NCI-H1694 (cell line): ENCODE measurements around the gene CAPS2.
"Not testable (repeated sequence)": the region's sequence is repeated elsewhere in the genome, so short reads cannot be mapped to it uniquely, and the experiment has no call there.

Experiments
- DNase-seq: peaks from one replicate; lab custom pipeline; 2025; lab: John Stamatoyannopoulos, UW

CAPS2 gene

DNA sequence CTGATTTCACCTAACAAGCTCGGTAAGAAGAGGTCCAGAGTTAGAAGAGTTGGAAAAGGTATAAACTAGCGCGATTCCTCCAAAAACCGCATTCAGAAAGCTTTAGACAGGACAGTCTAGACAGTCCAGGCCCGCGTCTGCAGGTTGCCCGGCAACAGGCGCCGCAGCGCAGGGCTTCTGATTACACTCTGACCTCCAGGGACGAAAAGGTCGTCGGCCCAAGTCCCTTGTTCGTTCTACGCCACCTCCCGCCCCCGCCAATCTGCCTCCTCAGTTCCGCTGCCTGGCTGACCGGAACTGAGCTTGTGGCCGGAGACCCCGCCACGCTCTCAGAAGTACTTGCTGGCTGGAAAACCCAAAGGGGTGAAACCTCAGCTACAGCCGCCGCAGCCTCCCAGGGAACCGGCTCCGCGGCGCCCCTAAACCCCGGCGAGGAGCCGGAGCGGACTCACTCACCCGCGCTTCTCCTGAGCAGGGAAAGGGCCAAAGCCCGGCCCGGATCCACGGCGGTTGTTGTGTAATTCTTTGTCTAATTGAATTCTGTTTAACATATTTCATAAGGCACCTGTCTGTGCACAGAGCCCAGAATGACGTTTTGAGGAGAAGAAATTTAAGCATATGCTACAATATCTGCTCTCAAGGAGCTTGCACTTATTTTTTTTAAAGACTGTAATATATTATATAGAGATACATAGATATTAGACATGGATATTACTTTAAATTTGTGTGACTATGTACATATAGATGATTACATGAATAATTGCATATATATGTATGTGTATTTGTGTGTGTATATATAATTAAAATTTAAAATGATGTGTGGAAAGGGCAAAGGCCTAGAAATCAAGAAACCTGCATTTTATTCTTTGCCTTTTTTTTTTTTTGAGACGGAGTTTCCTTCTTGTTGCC lies at the start of gene CAPS2:
CAPS2 (minus strand) TSS at position 407 of the 909 bp plus-strand sequence. CDS start 3,826 bp downstream, outside the sequence.
- peak; percentile 7 for DNase-seq

DNA sequence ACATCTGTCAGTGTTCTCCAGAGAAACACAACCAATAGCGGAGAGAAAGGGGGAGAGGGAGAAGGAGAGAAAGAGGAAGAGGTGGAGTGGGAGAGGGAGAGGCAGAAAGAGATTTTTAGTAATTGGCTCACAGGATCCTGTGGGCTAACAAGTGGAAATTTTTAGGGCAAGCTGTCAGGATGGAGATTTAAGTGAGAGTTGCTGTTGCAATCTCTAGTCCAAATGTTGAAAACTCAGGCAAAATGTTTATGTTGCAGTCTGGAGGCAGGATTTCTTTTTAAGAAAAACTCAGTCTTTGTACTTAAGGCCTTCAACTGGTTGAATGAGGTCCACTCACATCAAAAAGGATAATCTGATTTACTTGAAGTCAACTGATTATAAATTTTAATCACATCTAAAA lies 48.2 kb upstream of the CAPS2 start:
- DNase-seq, result no peak

DNA sequence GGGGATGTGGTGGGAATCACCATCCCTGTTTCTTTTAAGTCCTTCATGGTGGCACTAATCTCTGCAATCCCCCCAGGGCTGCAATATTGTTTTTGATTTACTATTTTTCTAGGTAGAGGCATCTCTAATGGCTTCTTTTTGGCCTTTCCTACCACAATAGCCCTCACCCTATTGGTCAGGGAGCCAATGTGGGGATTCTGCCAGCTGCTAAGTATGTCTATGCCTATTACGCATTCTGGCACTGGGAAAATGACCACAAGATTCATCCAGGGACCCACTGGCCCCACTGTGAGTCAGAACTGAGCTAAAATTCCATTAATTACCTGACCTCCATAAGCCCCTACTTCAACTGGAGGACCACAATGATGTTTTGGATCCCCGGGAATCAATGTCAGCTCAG lies 44.8 kb upstream of the CAPS2 start:
- DNase-seq, result no peak

DNA sequence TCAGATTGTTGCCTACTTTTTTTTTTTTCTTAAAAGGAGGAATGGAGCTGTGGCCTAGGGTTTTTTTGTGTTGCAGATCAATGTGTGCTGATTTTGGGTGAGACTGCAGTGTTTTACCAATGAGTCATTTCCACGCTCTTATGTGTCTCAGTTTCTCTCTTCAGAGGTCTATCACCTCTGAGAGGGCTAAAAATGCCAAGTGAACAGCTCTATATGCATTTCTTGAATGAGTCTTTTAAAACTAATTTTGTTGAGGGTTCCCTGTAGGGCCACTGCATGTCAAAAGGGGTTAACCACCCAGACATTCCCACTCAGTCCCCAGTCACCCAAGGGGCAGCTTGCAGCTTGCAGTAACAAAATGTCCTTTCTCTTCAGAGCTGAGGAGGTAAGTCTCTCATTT lies 36.5 kb upstream of the CAPS2 start:
- no peak for DNase-seq

DNA sequence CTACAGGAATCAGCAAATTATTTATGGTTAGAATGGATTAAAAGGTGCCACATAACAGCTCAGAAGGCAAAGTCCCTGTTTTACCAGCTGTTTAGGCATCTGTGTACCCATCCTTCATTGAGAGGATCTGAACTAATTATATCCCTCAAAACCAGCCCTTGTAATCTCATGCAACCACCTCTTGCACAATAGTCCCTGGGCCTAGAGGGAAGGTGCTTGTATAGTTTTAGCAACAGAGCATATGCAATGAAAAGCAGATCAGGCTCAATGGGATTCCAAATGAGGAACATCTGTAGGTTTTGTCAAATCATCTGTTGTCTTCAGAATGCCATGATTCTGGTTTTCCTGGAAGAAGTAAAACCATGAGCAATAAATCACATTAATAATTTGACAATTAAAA lies 34.8 kb upstream of the CAPS2 start:
- no peak for DNase-seq

DNA sequence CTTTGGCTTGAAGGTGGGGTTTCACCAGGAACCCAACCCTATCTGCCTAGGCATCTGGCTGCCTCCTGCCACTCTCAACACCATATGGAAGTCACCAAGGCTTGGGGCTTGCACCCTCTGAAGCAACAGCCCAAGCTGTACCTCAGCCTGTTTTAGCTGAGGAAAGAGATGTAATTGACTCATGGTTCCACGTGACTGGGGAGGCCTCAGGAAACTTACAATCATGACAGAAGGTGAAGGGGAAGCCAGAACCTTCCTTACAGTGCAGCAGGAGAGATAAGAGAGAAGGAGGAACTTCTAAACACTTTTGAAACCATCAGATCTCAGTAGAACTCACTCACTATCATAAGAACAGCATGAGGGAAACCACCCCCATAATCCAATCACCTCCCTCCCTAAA lies 31.3 kb upstream of the CAPS2 start:
- DNase-seq, result no peak

DNA sequence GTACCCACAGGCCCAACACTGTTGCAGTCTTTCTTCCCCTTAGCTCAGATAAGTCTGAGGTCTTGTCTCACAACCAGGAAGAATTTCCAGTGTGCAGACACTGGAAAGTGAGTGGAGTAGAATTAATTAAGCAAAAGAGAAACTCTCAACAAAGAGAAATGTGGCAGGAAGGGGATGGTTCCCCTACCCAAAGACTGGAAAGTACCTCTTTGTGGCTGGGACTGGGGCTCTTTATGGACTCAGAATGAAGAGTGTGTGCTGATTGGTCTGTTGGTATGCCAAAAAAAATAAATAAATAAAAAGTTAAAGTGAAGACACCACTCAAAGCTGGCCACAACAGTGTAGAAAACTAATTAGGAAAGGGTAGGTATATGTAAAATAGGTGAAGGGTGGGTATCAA lies 30.8 kb upstream of the CAPS2 start:
- no peak for DNase-seq

DNA sequence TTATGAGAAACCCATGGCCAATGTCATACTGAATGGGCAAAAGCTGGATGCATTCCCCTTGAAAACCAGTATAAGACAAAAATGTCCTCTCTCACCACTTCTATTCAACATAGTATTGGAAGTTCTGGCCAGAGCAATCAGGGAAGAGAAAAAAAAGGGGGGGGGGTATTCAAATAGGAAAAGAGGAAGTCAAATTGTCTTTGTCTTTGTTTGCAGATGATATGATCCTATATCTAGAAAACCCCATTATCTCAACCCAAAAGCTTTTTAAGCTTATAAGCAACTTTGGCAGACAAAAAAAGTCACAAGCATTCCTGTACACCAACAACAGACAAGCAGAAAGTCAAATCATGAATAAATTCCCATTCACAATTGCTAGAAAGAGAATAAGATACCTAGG lies 23.9 kb upstream of the CAPS2 start:
- no peak for DNase-seq

DNA sequence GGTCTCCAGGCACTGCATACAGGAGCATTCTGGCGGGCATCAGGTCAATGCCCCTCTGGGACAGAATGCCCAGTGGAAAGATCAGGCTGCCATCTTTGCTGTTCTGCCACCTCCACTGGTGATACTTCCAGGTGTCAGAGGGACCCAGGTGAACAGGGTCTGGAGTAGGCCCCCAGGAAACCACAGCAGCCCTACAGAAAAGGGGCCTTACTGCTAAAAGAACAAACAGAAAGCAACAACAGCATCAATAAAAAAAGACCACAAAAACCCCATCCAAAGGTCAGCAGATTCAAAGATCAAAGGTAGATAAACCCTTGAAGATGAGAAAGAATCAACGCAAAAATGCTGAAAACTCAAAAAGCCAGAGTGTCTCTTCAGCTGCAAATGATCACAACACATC lies 20.3 kb upstream of the CAPS2 start:
- no peak for DNase-seq

DNA sequence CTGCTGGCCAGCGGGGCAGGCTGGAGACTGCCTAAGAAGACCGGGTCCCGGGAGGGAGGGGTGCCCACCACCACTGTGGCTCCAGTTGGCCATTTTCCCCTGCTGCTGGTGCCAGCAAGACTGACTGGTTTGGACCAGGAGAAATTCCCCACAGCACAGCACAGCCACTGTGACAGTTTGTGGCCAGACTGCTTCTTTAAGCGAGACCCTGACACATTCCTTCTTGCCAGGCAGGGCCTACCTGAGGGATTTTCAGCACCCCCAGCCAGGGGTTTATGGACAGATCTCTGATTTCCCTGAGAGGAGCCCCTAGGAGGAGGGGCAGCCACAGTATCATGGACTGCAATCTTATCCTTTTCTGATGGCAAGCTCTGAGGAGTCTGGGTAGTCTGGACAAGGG lies 19.8 kb upstream of the CAPS2 start:
- no peak for DNase-seq

DNA sequence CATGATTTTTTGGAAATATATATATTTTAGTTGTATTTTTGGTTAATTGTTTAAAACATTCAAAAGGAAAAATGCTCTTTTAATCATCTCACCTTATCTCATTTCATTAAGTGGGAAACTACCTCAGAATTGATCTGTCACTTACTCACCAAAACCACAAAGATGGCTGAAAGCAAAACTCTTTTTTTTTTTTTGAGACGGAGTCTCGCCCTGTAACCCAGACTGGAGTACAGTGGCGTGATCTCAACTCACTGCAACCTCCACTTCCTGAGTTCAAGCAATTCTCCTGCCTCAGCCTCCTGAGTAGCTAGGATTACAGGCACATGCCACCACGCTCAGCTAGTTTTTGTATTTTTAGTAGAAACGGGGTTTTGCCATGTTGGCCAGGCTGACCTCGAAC lies 16.1 kb upstream of the CAPS2 start:
- not testable (repeated sequence) for DNase-seq

DNA sequence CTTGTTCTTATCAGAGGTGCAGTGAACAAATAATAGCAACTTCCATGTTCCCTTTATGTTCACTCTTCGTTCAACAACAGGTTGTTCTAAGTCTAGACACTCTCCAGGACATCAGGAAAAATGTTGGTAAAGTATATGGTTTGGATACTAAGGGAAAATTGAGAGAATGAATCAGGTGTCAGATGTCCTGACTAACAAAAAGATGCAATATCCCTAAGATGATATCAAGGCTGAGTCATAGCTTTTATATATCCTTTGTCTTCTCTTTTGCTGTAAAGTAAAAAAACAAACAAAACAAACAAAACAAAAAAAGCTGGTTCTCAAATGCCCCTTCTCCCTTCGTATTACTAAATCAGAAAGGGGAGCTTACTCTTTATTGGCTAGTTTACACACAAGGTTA lies 15.4 kb upstream of the CAPS2 start:
- DNase-seq, result no peak

DNA sequence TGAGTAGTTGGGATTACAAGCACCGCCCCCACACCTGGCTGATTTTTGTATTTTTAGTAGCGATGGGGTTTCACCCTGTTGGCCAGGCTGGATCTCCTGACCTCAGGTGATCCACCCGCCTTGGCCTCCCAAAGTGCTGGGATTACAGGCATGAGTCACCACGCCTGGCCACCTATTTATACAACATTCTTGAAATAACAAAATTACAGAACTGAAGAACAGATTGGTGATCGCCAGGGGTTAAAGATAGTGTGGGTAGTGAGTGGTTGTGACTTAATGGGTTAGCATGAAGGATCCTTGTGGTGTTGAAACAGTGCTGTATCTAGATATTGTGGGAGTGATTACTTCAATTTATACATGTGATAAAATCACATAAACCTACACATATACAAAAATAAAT lies 11.7 kb upstream of the CAPS2 start:
- DNase-seq, result no peak

DNA sequence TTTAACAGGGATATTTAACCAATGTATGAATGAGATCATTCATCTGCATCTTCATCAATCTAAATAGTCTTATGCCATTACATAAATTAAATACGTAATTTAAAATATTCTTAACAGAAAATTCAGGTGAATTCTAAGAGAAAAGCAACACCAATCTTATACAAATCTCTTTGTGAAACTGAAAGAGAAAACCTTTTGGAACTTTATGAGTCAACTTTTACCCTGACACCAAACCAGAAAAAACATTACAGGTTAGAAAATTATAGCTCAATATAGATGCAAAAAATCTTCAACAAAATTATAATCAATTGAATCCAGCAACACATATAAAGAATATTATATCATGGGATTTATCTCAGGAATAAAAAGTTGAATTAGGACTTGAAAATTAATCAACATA lies 7.8 kb upstream of the CAPS2 start:
- DNase-seq, result no peak

DNA sequence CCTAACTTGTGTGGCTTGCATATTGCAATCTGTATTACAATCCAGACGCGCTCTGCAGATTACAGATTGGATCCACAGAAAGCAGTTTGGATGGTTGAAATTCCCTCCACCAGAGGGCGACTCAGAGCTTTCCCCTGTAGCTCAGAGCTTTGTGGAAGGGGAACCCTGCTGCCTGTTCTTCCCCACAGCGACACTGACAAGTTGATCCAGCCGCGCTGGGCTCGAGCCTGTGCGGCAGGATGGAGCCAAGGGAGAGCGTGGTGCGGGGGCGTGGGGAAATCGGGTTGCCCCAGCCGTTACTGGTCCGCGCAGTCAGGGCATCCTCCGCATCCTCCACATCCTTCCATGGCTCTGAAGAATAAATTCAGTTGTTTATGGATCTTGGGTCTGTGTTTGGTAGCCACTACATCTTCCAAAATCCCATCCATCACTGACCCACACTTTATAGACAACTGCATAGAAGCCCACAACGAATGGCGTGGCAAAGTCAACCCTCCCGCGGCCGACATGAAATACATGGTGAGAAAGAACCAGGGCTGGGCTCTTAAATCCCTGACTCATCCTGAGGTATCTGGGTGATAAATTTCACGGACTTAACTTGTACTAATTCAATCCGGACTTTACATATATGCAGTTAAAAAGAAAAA lies 4.4 kb upstream of the CAPS2 start, which contains the start of gene GLIPR1L1:
GLIPR1L1 (plus strand) TSS at position 287 of the 647 bp plus-strand sequence; CDS start at position 346, 59 bp downstream.
- DNase-seq, result peak; percentile 83

DNA sequence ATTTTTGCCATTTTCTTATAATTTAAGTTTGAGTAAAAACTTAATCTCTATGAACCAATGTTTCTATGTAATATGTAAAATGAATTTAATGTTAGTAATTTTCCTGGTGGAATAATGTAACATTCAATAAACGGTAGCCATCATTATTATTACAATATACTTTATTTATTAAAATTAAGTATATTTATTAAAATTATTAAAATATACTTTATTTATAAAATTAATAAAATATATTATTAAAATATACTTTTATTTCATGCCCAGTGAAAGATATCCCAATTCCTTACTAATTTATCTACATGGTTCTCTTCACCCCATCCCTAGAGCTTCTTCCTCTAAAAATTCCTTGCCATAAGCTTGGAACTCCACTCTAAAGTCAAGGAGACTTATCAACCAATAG lies 2.5 kb downstream of the CAPS2 start:
- no peak for DNase-seq

DNA sequence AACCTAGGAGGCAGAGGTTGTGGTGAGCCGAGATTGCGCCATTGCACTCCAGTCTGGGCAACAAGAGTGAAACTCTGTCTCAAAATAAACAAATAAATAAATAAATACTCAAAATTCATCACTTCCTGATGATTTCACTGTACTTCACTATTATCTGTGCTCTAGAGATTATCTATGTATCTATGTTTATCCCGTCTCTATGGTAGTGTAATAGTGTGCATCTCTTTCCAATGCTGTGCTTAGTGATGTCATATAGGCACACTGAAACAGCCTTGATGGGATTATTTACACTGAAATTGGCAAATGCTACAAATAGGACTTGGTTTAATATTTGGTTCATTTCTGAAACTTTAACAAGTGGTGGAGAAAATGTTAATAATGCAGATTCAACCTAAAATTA lies 6.5 kb downstream of the CAPS2 start:
- DNase-seq, result no peak

DNA sequence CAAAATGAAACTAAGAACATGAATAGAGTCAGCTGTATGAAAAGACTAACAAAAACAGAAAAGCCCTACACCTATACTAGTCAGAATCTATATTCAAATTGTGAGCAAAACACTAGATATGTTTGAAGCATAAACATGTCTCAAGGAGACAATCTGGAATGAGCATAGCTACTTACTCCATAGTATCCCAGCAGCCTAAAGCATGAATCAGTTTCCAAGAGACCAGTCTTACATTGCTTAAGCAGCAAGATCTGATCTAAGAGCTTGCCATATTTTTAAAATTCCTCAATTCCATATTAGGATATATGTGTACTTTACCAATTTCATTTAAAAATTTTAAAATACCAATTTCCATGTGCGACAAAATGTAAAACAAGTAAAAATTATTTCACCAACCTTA lies 7.7 kb downstream of the CAPS2 start:
- DNase-seq, result no peak

DNA sequence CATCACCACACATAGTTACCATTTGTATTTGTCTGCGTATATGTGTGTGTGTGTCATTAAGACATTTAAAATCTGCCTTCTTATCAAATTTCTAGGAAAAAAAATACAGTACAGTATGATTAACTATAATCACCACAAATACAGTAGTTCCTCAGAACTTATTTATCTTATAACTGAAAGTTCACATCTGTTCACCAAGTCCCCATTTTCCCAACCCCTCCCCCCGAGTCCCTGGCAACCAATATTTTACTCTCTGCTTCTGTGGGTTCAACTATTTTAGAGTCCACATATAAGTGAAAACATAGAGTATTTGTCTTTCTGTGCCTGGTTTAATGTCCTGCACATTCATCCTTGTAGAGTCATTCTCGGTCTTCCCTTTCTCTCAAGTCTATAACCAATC lies 12.3 kb downstream of the CAPS2 start:
- no peak for DNase-seq

DNA sequence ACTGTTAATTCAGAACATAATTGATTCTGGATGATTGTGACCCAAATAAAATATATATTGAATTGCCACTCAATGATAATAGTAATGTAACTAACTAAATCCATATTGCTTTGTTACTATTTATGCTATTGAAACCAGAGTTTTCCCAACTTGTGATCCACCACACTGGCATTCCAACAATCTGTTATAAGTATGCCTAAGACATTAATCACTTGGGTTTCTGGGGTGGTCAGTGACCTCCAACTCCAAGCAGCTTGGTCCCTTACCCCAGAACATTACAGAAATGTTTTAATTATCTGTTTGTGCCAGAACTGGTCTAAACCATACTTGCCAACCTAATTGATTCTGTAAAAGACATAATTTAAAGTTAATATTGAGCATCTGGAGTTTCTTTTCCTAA lies 14.6 kb downstream of the CAPS2 start:
- DNase-seq, result no peak

DNA sequence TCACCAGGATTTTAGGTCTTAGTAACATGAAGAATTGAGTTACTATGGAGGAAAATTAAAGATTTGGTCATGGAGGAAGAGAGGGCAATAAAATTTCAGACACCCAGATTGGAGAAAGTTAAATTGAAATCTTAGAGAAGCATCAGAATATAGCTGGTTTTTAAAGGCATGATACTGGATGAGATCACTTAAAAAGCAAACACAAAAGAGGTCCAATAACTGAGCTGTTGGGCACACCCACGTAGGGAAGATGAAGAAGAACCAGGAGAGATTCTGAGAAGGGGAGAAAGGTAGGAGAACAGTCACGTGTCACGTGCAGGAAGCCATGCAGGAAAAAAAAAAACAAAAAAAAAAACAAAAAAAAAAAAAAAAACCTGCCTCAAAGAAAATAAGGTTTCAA lies 18.8 kb downstream of the CAPS2 start:
- no peak for DNase-seq

DNA sequence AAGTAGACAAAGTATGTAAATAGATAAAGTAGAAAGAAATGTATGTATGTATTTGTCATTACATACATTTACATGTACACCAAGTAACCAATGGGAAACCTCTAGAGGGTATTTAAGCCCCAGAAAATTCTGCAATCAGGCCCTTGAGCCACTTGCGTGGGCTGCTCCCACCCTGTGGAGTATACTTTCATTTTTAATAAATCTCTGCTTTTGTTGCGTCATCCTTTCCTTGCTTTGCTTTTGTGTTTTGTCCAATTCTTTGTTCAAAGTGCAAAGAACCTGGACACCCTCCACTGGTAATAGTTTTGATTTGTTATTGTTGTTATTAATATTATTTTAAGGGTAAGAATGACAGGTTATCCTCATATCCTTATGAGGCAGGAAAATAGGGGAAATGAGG lies 21.8 kb downstream of the CAPS2 start:
- DNase-seq, result no peak
